SK-N-SH (cell line): Measurements from ENCODE around the gene KCTD21.

Source experiments
- ELF1 ChIP-seq: IDR thresholded peaks from 2 replicates; pipeline ENCODE4 v1.4.0; 2012
- EP300 ChIP-seq, 2 experiments: IDR thresholded peaks; 2 replicates each; pipeline versions ENCODE4 v1.4.0 to v1.6.1; 2012; ENCODE audit warnings: borderline replicate concordance in 1 of 2, low read depth in 1 of 2, low read length in 1 of 2
- FOXJ3 ChIP-seq: sonication (generic); formaldehyde crosslinking; IDR thresholded peaks from 2 replicates; pipeline ENCODE4 v1.5.1; 2020; ENCODE audit warnings: mild to moderate bottlenecking, missing genetic modification reagents
- GABPA ChIP-seq: IDR thresholded peaks from 2 replicates; pipeline ENCODE4 v1.4.0; 2012; ENCODE audit warnings: low read depth, mild to moderate bottlenecking
- GATA2 ChIP-seq: sonication (generic); formaldehyde crosslinking; IDR thresholded peaks from 2 replicates; pipeline ENCODE4 v1.5.0; 2020; ENCODE audit warnings: mild to moderate bottlenecking, missing genetic modification reagents
- PBX3 ChIP-seq: IDR thresholded peaks from 2 replicates; pipeline ENCODE4; 2012
- POLR2AphosphoS5 ChIP-seq: IDR thresholded peaks from 2 replicates; pipeline ENCODE4 v1.6.1; 2012; ENCODE audit warnings: low read depth, low read length
- RAD21 ChIP-seq: IDR thresholded peaks from 2 replicates; pipeline ENCODE4 v1.6.1; 2012; ENCODE audit warnings: mild to moderate bottlenecking, low read length
- REST ChIP-seq: IDR thresholded peaks from 2 replicates; pipeline ENCODE4 v1.6.1; 2012; ENCODE audit warnings: mild to moderate bottlenecking, low read depth, low read length, moderate library complexity
- RFX5 ChIP-seq: IDR thresholded peaks from 2 replicates; pipeline ENCODE4 v1.6.1; 2012; ENCODE audit warnings: mild to moderate bottlenecking, improper control_type of control experiment, low read length
- YY1 ChIP-seq: IDR thresholded peaks from 2 replicates; pipeline ENCODE4 v1.4.0; 2012; ENCODE audit warnings: low read depth, mild to moderate bottlenecking
- TF ChIP-seq, protein P1 (sequence below): fragments of 200-600 bp; sonication (generic); IDR thresholded peaks from 2 replicates; pipeline ENCODE4 v1.6.1; 2017; ENCODE audit warnings: antibody characterized with exemption, mild to moderate bottlenecking, moderate library complexity
- TF ChIP-seq, protein P2 (sequence below): IDR thresholded peaks from 2 replicates; pipeline ENCODE4 v1.4.0; 2012; ENCODE audit warnings: low read depth

DNA sequence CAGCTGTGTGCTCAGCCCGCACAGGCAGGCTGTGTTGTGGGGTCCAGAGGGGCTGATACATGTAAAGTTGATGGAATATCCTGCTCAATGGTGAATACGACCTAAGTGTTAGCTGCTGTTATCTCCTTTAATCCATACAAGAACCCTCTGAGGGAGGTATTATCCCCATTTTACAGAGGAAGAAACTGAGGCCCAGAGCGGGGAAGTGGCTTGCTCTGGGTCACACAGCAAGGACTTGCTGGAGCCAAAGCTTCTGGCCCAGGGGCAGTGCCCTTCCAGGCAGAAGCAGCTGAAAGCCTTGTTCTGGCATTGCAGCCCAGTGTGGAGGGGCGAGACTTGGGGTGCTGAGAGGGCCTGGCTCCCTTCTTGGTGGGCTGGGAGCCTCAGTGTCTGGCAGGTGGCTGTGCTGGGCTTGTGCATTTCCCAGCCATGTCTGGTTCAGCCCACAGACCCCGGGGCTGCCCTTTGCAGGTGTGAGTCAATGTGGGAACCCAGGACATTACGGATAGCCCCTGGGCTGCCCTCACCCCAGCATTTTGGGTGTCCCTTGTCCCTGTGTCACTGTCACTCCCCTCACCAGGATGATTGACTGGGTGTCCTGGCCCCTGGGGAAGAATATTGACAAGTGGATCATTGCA, 10.7 kb upstream of the KCTD21 start:
- TF ChIP-seq, protein P1, sequence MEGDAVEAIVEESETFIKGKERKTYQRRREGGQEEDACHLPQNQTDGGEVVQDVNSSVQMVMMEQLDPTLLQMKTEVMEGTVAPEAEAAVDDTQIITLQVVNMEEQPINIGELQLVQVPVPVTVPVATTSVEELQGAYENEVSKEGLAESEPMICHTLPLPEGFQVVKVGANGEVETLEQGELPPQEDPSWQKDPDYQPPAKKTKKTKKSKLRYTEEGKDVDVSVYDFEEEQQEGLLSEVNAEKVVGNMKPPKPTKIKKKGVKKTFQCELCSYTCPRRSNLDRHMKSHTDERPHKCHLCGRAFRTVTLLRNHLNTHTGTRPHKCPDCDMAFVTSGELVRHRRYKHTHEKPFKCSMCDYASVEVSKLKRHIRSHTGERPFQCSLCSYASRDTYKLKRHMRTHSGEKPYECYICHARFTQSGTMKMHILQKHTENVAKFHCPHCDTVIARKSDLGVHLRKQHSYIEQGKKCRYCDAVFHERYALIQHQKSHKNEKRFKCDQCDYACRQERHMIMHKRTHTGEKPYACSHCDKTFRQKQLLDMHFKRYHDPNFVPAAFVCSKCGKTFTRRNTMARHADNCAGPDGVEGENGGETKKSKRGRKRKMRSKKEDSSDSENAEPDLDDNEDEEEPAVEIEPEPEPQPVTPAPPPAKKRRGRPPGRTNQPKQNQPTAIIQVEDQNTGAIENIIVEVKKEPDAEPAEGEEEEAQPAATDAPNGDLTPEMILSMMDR: no peak
- TF ChIP-seq REST: no peak
- no peak for TF ChIP-seq ELF1
- TF ChIP-seq PBX3: no peak
- no peak for TF ChIP-seq RFX5
- no peak for TF ChIP-seq POLR2AphosphoS5
- no peak for TF ChIP-seq GATA2 (CRISPR knock-in tag)
- no peak for TF ChIP-seq GABPA
- TF ChIP-seq FOXJ3: no peak
- no peak for TF ChIP-seq RAD21
- TF ChIP-seq, protein P2, sequence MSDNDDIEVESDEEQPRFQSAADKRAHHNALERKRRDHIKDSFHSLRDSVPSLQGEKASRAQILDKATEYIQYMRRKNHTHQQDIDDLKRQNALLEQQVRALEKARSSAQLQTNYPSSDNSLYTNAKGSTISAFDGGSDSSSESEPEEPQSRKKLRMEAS: no peak
- no peak for TF ChIP-seq EP300 (IDR thresholded peaks at IDR 0.05; ENCODE audit: borderline replicate concordance in 1 of 2, low read depth in 1 of 2, low read length in 1 of 2)
- TF ChIP-seq YY1: no peak
